A673 (cell line): ENCODE measurements around the gene SHCBP1. TPM values are rescaled to one million over a fixed set of nuclear protein-coding genes. Genes with fewer than 3 reads are reported as not detected.

Experiments used
- BruUV-seq: library from RNA; stranded (reverse); fragments of 400-500 nt; replicated peaks from 2 replicates; lab custom pipeline; 2021; lab: Mats Ljungman, UMichigan
- CTCF ChIA-PET: fragments of 300-600 bp; sonication (Branson Sonifier 250); formaldehyde crosslinking; loops from one replicate; lab custom pipeline; 2022; ENCODE audit warnings: antibody characterized with exemption; lab: Charles Lee
- POLR2A ChIA-PET: fragments of 300-600 bp; sonication (Branson Sonifier 250); formaldehyde crosslinking; loops from one replicate; lab custom pipeline; 2022; ENCODE audit warnings: antibody characterized with exemption; ENCODE audit not compliant: low non-redundant PET; lab: Charles Lee
- DNase-seq: peaks from one replicate; pipeline ENCODE4 v3.0.0-alpha.2; 2015; ENCODE audit warnings: low spot score
- H3K27ac ChIP-seq: fragments of 200-600 bp; sonication (generic); 2 replicates; pipeline ENCODE4 v1.5.1; 2016; ENCODE audit warnings: mixed run types, low read depth, mild to moderate bottlenecking, mixed read lengths, antibody characterized with exemption, low read length; ENCODE audit not compliant: poor library complexity, severe bottlenecking
- H3K27me3 ChIP-seq: fragments of 200-600 bp; sonication (generic); replicated peaks from 2 replicates; pipeline ENCODE4 v1.6.1; 2017; ENCODE audit warnings: mixed run types, low read depth, mild to moderate bottlenecking, mixed read lengths, antibody characterized with exemption, low read length; ENCODE audit not compliant: insufficient read depth, poor library complexity
- H3K36me3 ChIP-seq: fragments of 200-600 bp; sonication (generic); 2 replicates; pipeline ENCODE4 v1.6.1; 2016; ENCODE audit warnings: mixed run types, mild to moderate bottlenecking, mixed read lengths, antibody characterized with exemption, low read length; ENCODE audit not compliant: insufficient read depth, poor library complexity, severe bottlenecking
- H3K4me1 ChIP-seq: fragments of 200-600 bp; sonication (generic); 2 replicates; pipeline ENCODE4 v1.6.1; 2017; ENCODE audit warnings: mixed run types, mild to moderate bottlenecking, mixed read lengths, antibody characterized with exemption, low read length; ENCODE audit not compliant: insufficient read depth, poor library complexity, severe bottlenecking
- H3K4me3 ChIP-seq: fragments of 200-600 bp; sonication (generic); 2 replicates; pipeline ENCODE4 v1.5.1; 2016; ENCODE audit warnings: low read depth, mixed run types, mild to moderate bottlenecking, mixed read lengths, low read length; ENCODE audit not compliant: poor library complexity, severe bottlenecking
- H3K9me3 ChIP-seq: fragments of 200-600 bp; sonication (generic); 2 replicates; pipeline ENCODE4 v1.6.1; 2016; ENCODE audit warnings: mixed run types, low read depth, mild to moderate bottlenecking, mixed read lengths, antibody characterized with exemption, low read length; ENCODE audit not compliant: poor library complexity, severe bottlenecking
- EZH2 ChIP-seq: fragments of 200-600 bp; sonication (generic); IDR thresholded peaks from 2 replicates; pipeline ENCODE4 v1.6.1; 2017; ENCODE audit warnings: borderline replicate concordance, low read depth, mild to moderate bottlenecking, mixed read lengths, antibody characterized with exemption, low read length; ENCODE audit not compliant: poor library complexity, severe bottlenecking
- intact Hi-C: fragments of 100-400 bp; cut with micrococcal nuclease; formaldehyde crosslinking; loops from one replicate; pipeline ENCODE4 v1.10.0; 2022; ENCODE audit not compliant: unreplicated experiment
- total RNA-seq: library from RNA; stranded (reverse); gene quantifications from 2 replicates; pipeline ENCODE4 v1.2.3, GENCODE V29; 2021
- TF ChIP-seq, protein P1 (sequence below): fragments of 300-800, 200-600 bp; sonication (generic); conservative IDR thresholded peaks from 2 replicates; pipeline ENCODE4 v1.5.1; 2017; ENCODE audit warnings: low read depth, mild to moderate bottlenecking, antibody characterized with exemption, low read length, moderate library complexity, mixed read lengths

The SHCBP1 gene
- total RNA-seq, 1 experiment from 2014 or later, result 46.5 TPM

DNA sequence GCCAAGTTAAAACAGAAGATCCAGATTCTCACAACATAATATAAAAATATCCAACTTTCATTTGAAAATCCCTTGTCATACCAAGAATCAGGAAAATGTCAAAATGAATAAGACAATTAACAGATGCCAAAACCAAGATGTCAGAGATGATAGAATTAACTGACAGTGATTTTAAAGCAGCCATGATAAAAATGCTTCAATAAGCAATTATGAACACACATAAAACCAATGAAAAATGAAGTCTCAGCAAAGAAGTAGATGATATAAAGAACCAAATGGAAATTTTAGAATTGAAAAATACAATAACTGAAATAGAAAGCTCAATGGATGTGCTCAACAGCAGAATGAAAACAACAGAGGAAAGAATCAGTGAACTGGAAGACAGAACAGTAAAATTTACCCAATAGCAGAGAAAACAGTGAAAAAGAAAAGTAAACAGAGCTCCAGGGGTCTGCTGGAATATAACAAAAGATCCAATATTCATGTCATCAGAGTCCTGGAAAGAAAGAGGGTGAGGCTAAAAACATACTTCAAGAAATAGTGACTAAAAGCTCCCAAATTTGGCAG lies 35.1 kb downstream of the SHCBP1 start:
- H3K4me1 ChIP-seq, result no peaks in the 10 kb centered on the region
- POLR2A ChIA-PET, result interaction anchor here (0.7 kb wide), 1 partner anchor 43 kb away, joined by 3 read pairs; no protein-coding TSS in a partner anchor
- intact Hi-C loops, result no loop called here
- no peak overlapping the region for H3K27ac ChIP-seq
- H3K36me3 ChIP-seq, result peaks cover 57% of the 10 kb centered on the region
- no peak overlapping the region for H3K4me3 ChIP-seq
- H3K27me3 ChIP-seq, result no peaks in the 10 kb centered on the region
- BruUV-seq, result no TSS peak
- CTCF ChIA-PET, result interaction anchor here (0.6 kb wide), 1 partner anchor 452 kb away, joined by 7 read pairs; no protein-coding TSS in a partner anchor
- TF ChIP-seq, protein P1, sequence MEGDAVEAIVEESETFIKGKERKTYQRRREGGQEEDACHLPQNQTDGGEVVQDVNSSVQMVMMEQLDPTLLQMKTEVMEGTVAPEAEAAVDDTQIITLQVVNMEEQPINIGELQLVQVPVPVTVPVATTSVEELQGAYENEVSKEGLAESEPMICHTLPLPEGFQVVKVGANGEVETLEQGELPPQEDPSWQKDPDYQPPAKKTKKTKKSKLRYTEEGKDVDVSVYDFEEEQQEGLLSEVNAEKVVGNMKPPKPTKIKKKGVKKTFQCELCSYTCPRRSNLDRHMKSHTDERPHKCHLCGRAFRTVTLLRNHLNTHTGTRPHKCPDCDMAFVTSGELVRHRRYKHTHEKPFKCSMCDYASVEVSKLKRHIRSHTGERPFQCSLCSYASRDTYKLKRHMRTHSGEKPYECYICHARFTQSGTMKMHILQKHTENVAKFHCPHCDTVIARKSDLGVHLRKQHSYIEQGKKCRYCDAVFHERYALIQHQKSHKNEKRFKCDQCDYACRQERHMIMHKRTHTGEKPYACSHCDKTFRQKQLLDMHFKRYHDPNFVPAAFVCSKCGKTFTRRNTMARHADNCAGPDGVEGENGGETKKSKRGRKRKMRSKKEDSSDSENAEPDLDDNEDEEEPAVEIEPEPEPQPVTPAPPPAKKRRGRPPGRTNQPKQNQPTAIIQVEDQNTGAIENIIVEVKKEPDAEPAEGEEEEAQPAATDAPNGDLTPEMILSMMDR, result no peak
- no peak for TF ChIP-seq EZH2
- no peak for DNase-seq
- H3K9me3 ChIP-seq, result peaks cover 14% of the 10 kb centered on the region

DNA sequence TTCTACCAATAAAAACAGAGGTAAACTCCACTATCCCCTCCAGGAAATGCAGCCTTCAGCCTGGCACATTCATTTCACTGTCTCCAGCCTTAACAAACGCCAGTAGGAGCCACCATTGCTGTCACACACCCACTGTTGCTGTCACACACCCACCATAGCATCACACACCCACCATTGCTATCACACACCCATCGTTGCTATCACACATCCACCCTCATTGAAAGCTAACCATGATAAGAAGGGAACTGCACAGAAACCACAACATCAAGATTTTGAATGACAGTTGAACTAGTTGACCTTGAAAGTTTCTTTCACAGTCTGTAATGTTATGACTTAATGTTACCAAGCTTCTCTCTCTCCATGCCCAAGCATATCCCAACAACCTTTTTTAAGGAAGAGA lies 38.1 kb downstream of the SHCBP1 start:
- TF ChIP-seq EZH2, result no peak
- TF ChIP-seq, protein P1, result no peak
- ChIA-PET CTCF (no interaction called here), POLR2A (no interaction called here)
- no TSS peak for BruUV-seq
- Histone ChIP-seq H3K36me3 (peaks cover 62% of the 10 kb centered on the region), H3K4me1 (no peaks in the 10 kb centered on the region), H3K9me3 (peaks cover 14% of the 10 kb centered on the region), H3K4me3 (no peak overlapping the region), H3K27ac (no peak overlapping the region), H3K27me3 (no peaks in the 10 kb centered on the region)
- no peak for DNase-seq
- intact Hi-C loops, result no loop called here

DNA sequence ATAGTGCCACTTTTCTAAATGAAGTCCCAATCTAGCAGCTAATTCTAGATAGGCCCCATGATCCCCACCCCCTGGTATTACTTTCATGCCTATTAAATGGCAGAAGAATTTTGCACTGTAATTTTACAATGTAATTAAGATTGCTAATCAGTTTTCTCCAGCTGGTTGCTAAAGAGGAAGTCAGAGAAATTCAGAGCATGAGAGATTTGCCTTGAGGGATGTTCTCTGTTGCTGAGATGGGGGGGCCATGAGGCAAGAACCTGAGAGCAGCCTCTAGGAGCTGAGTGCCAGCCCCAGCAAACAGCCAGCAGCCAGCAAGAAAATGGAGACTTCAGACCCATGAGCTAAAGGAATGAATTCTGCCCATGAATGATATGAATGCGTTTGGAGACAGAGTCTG lies 38.9 kb downstream of the SHCBP1 start:
- intact Hi-C loops, result no loop called here
- POLR2A ChIA-PET, result no interaction called here
- no TSS peak for BruUV-seq
- DNase-seq, result no peak
- no peak overlapping the region for H3K27ac ChIP-seq
- H3K27me3 ChIP-seq, result no peaks in the 10 kb centered on the region
- CTCF ChIA-PET, result no interaction called here
- H3K4me1 ChIP-seq, result no peaks in the 10 kb centered on the region
- TF ChIP-seq, protein P1, result no peak
- TF ChIP-seq EZH2, result no peak
- H3K9me3 ChIP-seq, result peaks cover 14% of the 10 kb centered on the region
- H3K4me3 ChIP-seq, result no peak overlapping the region
- H3K36me3 ChIP-seq, result peaks cover 61% of the 10 kb centered on the region
